HEK293T (cell line): Measurements from ENCODE around the gene ZNF561.

Experiments
- CTCF ChIA-PET: fragments of 350-600 bp; formaldehyde crosslinking; extraction: SDS; loops from one replicate; lab custom pipeline; 2021; ENCODE audit warnings: antibody characterized with exemption, inconsistent platforms; lab: Yijun Ruan, JAX
- POLR2A ChIA-PET: fragments of 350-600 bp; formaldehyde crosslinking; extraction: SDS; loops from one replicate; lab custom pipeline; 2020; ENCODE audit warnings: antibody characterized with exemption, inconsistent platforms; lab: Yijun Ruan, JAX
- DNase-seq: peaks from one replicate; pipeline ENCODE4 v3.0.0; 2012; ENCODE audit warnings: mixed read lengths; ENCODE audit errors: extremely low spot score
- ARNT ChIP-seq: fragments of 450-650 bp; IDR thresholded peaks from 2 replicates; pipeline ENCODE4 v1.6.1; 2017; ENCODE audit warnings: mild to moderate bottlenecking
- BHLHE40 ChIP-seq: fragments of 450-650 bp; IDR thresholded peaks from 2 replicates; pipeline ENCODE4 v1.6.1; 2016; ENCODE audit warnings: mild to moderate bottlenecking, moderate library complexity, borderline replicate concordance
- CTBP1 ChIP-seq: fragments of 450-650 bp; IDR thresholded peaks from 2 replicates; pipeline ENCODE4 v1.6.1; 2016; ENCODE audit warnings: borderline replicate concordance
- ELF4 ChIP-seq: fragments of 450-650 bp; IDR thresholded peaks from 2 replicates; pipeline ENCODE4 v1.6.1; 2017; ENCODE audit warnings: antibody characterized with exemption
- FOXA1 ChIP-seq: fragments of 450-650 bp; IDR thresholded peaks from 2 replicates; pipeline ENCODE4 v1.6.1; 2016; ENCODE audit warnings: mild to moderate bottlenecking
- FOXK2 ChIP-seq: fragments of 450-650 bp; IDR thresholded peaks from 2 replicates; pipeline ENCODE4 v1.6.1; 2016; ENCODE audit warnings: mild to moderate bottlenecking
- FOXM1 ChIP-seq: fragments of 450-650 bp; IDR thresholded peaks from 2 replicates; pipeline ENCODE4 v1.6.1; 2017; ENCODE audit warnings: mild to moderate bottlenecking, borderline replicate concordance
- HDGF ChIP-seq: fragments of 450-650 bp; IDR thresholded peaks from 2 replicates; pipeline ENCODE4 v1.6.1; 2017; ENCODE audit warnings: antibody characterized with exemption, borderline replicate concordance
- L3MBTL2 ChIP-seq: fragments of 450-650 bp; conservative IDR thresholded peaks from 2 replicates; pipeline ENCODE4 v1.6.1; 2016; ENCODE audit warnings: mild to moderate bottlenecking
- LEF1 ChIP-seq: fragments of 450-650 bp; IDR thresholded peaks from 2 replicates; pipeline ENCODE4 v1.6.1; 2017; ENCODE audit warnings: mild to moderate bottlenecking, borderline replicate concordance
- NFRKB ChIP-seq: fragments of 450-650 bp; IDR thresholded peaks from 2 replicates; pipeline ENCODE4 v1.6.1; 2016; ENCODE audit warnings: mild to moderate bottlenecking, moderate library complexity
- SP1 ChIP-seq: fragments of 450-650 bp; IDR thresholded peaks from 2 replicates; pipeline ENCODE4 v1.6.1; 2017
- SUZ12 ChIP-seq: fragments of 450-650 bp; IDR thresholded peaks from 2 replicates; pipeline ENCODE4 v1.6.1; 2016; ENCODE audit warnings: mild to moderate bottlenecking
- TARDBP ChIP-seq: fragments of 450-650 bp; IDR thresholded peaks from 2 replicates; pipeline ENCODE4 v1.6.1; 2016
- ZNF384 ChIP-seq: fragments of 450-650 bp; IDR thresholded peaks from 2 replicates; pipeline ENCODE4 v1.6.1; 2016
- TF ChIP-seq, protein P1 (sequence below): fragments of 450-650 bp; IDR thresholded peaks from 2 replicates; pipeline ENCODE4 v1.6.1; 2016

ZNF561 gene

DNA sequence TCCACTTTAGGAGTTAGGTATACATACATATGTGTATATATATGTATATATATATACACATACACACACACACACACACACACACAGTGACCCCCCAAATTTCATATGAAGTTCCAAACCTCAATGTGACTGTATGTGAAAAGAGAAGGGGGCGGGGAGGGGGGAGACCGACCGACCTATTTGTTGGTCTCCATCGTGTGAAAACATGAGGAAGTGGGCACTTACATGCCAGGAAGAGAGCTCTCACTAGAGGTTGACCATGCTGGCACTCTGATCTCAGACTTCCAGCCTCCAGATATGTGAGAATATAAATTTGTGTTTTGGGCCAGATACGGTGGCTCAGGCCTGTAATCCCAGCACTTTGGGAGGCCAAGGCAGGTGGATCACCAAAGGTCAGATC, 29.3 kb upstream of the ZNF561 start:
- TF ChIP-seq HDGF (no peak), SP1 (no peak), SUZ12 (no peak), TARDBP (no peak), NFRKB (no peak), LEF1 (no peak), L3MBTL2 (no peak), ARNT (no peak), ELF4 (no peak)
- TF ChIP-seq, protein P1, sequence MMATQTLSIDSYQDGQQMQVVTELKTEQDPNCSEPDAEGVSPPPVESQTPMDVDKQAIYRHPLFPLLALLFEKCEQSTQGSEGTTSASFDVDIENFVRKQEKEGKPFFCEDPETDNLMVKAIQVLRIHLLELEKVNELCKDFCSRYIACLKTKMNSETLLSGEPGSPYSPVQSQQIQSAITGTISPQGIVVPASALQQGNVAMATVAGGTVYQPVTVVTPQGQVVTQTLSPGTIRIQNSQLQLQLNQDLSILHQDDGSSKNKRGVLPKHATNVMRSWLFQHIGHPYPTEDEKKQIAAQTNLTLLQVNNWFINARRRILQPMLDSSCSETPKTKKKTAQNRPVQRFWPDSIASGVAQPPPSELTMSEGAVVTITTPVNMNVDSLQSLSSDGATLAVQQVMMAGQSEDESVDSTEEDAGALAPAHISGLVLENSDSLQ: no peak
- ChIA-PET CTCF (no interaction called here), POLR2A (no interaction called here)
- no peak for DNase-seq

DNA sequence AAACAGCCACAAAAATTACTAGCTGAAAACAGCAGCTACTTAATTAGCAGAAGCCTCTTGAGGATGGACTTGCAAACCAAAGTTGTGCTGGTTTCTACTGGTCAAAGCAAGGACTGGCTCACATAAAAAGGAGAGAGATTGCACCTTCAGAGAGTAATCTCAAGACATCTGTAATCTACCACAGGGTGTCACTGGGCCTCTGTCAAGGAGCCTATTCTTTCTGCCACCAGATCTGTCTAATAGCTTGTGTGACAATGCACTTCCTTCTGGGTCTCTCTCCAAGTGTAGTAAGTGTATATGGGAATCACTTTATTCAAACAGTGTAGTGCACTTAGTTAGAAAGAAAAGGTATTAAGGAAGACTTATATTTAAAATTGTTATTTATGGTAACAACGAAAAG, 24.4 kb upstream of the ZNF561 start:
- TF ChIP-seq LEF1: no peak
- TF ChIP-seq FOXM1: no peak
- TF ChIP-seq BHLHE40: no peak
- no peak for TF ChIP-seq SUZ12
- no peak for TF ChIP-seq FOXK2
- TF ChIP-seq ELF4: no peak
- TF ChIP-seq TARDBP: no peak
- no peak for TF ChIP-seq FOXA1
- TF ChIP-seq NFRKB: no peak
- no peak for TF ChIP-seq ZNF384
- TF ChIP-seq ARNT: no peak
- TF ChIP-seq, protein P1: no peak
- TF ChIP-seq CTBP1: no peak
- no peak for DNase-seq
- CTCF ChIA-PET: interaction anchor here (1.4 kb wide), 1 partner anchor 20 kb away, joined by 3 read pairs; no protein-coding TSS in a partner anchor
- POLR2A ChIA-PET: interaction anchor here (1.1 kb wide), 1 partner anchor 123 kb away, joined by 4 read pairs; the partner anchor contains the start of gene ZNF846

DNA sequence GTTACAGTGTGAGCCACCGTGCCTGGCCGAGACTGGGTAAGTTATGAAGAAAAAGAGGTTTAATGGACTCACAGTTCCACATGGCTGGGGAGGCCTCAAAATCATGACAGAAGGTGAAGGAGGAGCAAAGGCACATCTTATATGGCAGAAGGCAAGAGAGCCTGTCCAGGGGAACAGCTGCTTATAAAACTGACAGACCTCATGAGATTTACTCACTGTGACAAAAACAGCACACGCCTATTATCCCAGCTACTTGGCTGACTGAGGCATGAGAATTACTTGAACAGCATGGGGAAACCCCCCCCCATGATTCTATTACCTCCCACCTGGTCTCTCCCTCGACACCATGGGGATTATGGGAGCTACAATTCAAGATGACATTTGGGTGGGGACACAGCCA, 23.4 kb upstream of the ZNF561 start:
- ChIA-PET CTCF (interaction anchor here (0.6 to 1.4 kb wide), 2 partner anchors 19 to 345 kb away, joined by 3 read pairs; no protein-coding TSS in a partner anchor), POLR2A (interaction anchor here (1.1 kb wide), 1 partner anchor 124 kb away, joined by 4 read pairs; the partner anchor contains the start of gene ZNF846)
- TF ChIP-seq BHLHE40 (no peak), HDGF (no peak), L3MBTL2 (no peak), ELF4 (no peak), FOXM1 (no peak), ARNT (no peak), LEF1 (no peak), FOXK2 (no peak), SUZ12 (no peak), SP1 (no peak), TARDBP (no peak), NFRKB (no peak), ZNF384 (no peak), FOXA1 (no peak), CTBP1 (no peak)
- TF ChIP-seq, protein P1: no peak
- DNase-seq: no peak

DNA sequence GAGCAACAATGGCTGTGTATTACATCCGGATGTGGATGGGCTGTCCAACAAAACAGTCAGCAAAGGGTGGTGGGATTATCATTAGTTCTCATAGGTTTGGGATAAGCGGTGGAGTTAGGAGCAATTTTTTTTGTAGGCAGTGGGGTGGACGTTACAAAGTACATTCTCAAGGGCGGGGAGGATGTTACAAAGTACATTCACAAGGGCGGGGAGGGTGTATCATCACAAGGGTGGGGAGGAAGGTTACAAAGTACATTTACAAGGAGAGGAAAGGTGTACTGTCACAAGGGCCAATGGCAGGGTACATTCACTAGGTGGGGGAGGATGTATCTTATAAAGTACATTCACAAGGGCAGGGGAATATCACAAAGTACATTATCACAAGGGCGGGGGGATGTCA, 20.8 kb upstream of the ZNF561 start:
- CTCF ChIA-PET: no interaction called here
- POLR2A ChIA-PET: no interaction called here
- no peak for DNase-seq
- no peak for TF ChIP-seq LEF1

DNA sequence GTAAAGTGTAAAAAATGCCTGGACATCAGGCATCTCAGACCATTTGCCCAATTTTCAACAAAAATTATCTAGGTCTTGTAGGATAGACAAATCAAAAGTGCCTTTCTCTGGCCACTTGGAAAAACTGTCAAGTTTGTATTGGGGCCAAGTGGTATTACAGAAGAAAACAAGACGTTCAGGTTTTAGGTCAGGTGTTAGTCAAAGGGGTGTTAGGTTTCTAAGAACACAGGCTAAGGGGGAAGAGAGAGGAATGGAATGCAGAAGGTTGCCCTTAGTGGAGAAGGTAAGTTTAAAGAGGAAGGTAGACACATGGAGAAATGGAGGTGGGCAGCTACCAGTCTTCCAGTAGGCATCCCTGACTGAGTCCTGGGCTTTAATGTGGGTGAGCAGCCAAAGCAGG, 19.9 kb upstream of the ZNF561 start:
- CTCF ChIA-PET: no interaction called here
- POLR2A ChIA-PET: no interaction called here
- TF ChIP-seq FOXA1 (no peak), FOXK2 (no peak)
- no peak for DNase-seq

DNA sequence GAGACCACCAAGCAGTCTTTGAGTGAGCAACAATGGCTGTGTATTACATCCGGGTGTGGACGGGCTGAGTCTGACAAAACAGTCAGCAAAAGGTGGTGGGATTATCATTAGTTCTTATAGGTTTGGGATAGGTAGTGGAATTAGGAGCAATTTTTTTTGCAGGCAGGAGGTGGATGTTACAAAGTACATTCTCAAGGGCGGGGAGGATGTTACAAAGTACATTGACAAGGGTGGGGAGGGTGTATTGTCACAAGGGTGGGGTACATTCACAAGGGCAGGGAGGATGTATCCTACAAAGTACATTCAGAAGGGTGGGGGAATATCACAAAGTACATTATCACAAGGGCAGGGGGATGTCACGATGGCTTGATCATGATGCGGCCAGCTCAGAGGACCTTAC, 15.0 kb upstream of the ZNF561 start:
- CTCF ChIA-PET: no interaction called here
- POLR2A ChIA-PET: no interaction called here
- TF ChIP-seq TARDBP (no peak), ARNT (no peak), FOXK2 (no peak), FOXA1 (no peak), SUZ12 (no peak), FOXM1 (no peak), NFRKB (no peak)
- DNase-seq: no peak

DNA sequence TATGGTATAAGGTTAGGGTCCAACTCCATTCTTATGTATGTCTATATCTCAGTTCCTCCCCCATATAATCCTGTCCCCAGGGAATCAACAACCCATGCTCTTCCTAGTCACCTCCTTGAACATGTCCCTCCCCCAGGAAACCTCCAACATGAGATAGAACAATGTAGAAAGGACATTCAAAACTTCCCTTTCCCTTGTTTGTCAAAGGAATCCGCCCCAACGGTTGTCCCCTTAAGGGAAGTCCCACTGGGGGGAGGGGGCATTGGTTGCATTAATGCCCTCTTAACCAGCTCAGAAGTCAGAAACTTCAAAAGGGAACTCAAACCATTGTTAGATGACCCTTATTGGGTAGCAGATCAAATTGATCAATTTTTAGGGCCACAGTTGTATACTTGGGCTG, 6.8 kb upstream of the ZNF561 start:
- TF ChIP-seq ARNT: no peak
- no peak for TF ChIP-seq FOXM1
- TF ChIP-seq, protein P1: no peak
- TF ChIP-seq HDGF: no peak
- TF ChIP-seq ZNF384: no peak
- TF ChIP-seq SUZ12: no peak
- TF ChIP-seq LEF1: no peak
- no peak for TF ChIP-seq CTBP1
- TF ChIP-seq SP1: no peak
- TF ChIP-seq L3MBTL2: no peak
- DNase-seq: no peak
- POLR2A ChIA-PET: no interaction called here
- CTCF ChIA-PET: interaction anchor here (0.6 to 0.8 kb wide), 2 partner anchors 41 to 168 kb away, joined by 3 to 4 read pairs; no protein-coding TSS in a partner anchor
